HepG2 (cell line): ENCODE results near the gene CACNA1I. TPM values are rescaled to one million over a fixed set of nuclear protein-coding genes. Genes with fewer than 3 reads are reported as not detected.
A peak's percentile ranks its signal among the peaks of the same experiment; 100 is the strongest.

Source experiments
- AGO1 ChIP-seq: fragments of 200-400 bp; formaldehyde crosslinking; IDR thresholded peaks from 2 replicates; pipeline ENCODE4 v1.6.1; 2017; ENCODE audit warnings: mild to moderate bottlenecking, low read depth, low read length, moderate library complexity; ENCODE audit not compliant: poor library complexity, severe bottlenecking
- ARID4A ChIP-seq: sonication (generic); formaldehyde crosslinking; IDR thresholded peaks from 2 replicates; pipeline ENCODE4 v1.5.0; 2020; ENCODE audit warnings: mild to moderate bottlenecking, missing genetic modification reagents, borderline replicate concordance
- ATM ChIP-seq: fragments of 450-650 bp; IDR thresholded peaks from 2 replicates; pipeline ENCODE4 v1.7.1; 2017; ENCODE audit warnings: mild to moderate bottlenecking, borderline replicate concordance
- CHCHD3 ChIP-seq: sonication (generic); formaldehyde crosslinking; IDR thresholded peaks from 2 replicates; pipeline ENCODE4 v1.8.0; 2022; ENCODE audit warnings: mild to moderate bottlenecking, missing genetic modification reagents, moderate library complexity
- CSRNP2 ChIP-seq: sonication (generic); formaldehyde crosslinking; conservative IDR thresholded peaks from 2 replicates; pipeline ENCODE4 v1.8.0; 2022; ENCODE audit warnings: low read depth, missing genetic modification reagents
- HHEX ChIP-seq: IDR thresholded peaks from 2 replicates; pipeline ENCODE4 v1.6.1; 2016; ENCODE audit warnings: control low read depth
- KLF11 ChIP-seq: IDR thresholded peaks from 2 replicates; pipeline ENCODE4 v1.6.1; 2016; ENCODE audit warnings: missing compliant biosample characterization
- MAX ChIP-seq: IDR thresholded peaks from 2 replicates; pipeline ENCODE4 v1.6.1; 2012; ENCODE audit warnings: inconsistent platforms
- MBNL3 ChIP-seq: fragments of 250-450 bp; sonication (Bioruptor Pico); conservative IDR thresholded peaks from 2 replicates; pipeline ENCODE4 v1.8.0; 2022; ENCODE audit warnings: mild to moderate bottlenecking, inconsistent platforms
- MTERF4 ChIP-seq: sonication (generic); formaldehyde crosslinking; IDR thresholded peaks from 2 replicates; pipeline ENCODE4 v1.8.0; 2023; ENCODE audit warnings: mild to moderate bottlenecking, missing genetic modification reagents
- RARA ChIP-seq: IDR thresholded peaks from 2 replicates; pipeline ENCODE4 v1.6.1; 2016; ENCODE audit warnings: missing genetic modification reagents, missing compliant biosample characterization
- RFXANK ChIP-seq: IDR thresholded peaks from 2 replicates; pipeline ENCODE4 v1.6.1; 2016
- SMARCC2 ChIP-seq: fragments of 450-650 bp; IDR thresholded peaks from 2 replicates; pipeline ENCODE4 v1.6.1; 2017; ENCODE audit warnings: antibody characterized with exemption, mild to moderate bottlenecking
- SOX13 ChIP-seq, 3 experiments: fragments of 450-650 bp in 1 of 3; sonication (generic) in 1 of 3; formaldehyde crosslinking in 1 of 3; IDR thresholded peaks in 2 of 3; conservative IDR thresholded peaks in 1 of 3; 2 replicates each; pipeline versions ENCODE4 v1.5.0 to v1.6.1; 2016 to 2020; ENCODE audit warnings: antibody characterized with exemption in 1 of 3, mild to moderate bottlenecking in 1 of 3, missing compliant biosample characterization in 1 of 3, missing genetic modification reagents in 1 of 3, moderate library complexity in 1 of 3
- ZC3H13 ChIP-seq: sonication (generic); formaldehyde crosslinking; IDR thresholded peaks from 2 replicates; pipeline ENCODE4 v1.8.1; 2023; ENCODE audit warnings: mild to moderate bottlenecking, missing genetic modification reagents, moderate library complexity
- ZNF101 ChIP-seq: sonication (generic); formaldehyde crosslinking; IDR thresholded peaks from 2 replicates; pipeline ENCODE4 v1.4.0; 2020; ENCODE audit warnings: mild to moderate bottlenecking, low read depth, missing genetic modification reagents, borderline replicate concordance
- ZNF205 ChIP-seq: IDR thresholded peaks from 2 replicates; pipeline ENCODE4 v1.6.1; 2018; ENCODE audit warnings: missing biosample characterization, missing genetic modification reagents
- ZNF275 ChIP-seq: sonication (generic); formaldehyde crosslinking; IDR thresholded peaks from 2 replicates; pipeline ENCODE4 v1.8.0; 2022; ENCODE audit warnings: missing genetic modification reagents, mild to moderate bottlenecking, inconsistent platforms, borderline replicate concordance
- ZNF530 ChIP-seq: sonication (generic); formaldehyde crosslinking; IDR thresholded peaks from 2 replicates; pipeline ENCODE4 v1.5.0; 2020; ENCODE audit warnings: low read depth, mild to moderate bottlenecking, missing genetic modification reagents
- ZNF543 ChIP-seq: sonication (generic); formaldehyde crosslinking; IDR thresholded peaks from 2 replicates; pipeline ENCODE4 v1.4.0; 2020; ENCODE audit warnings: mild to moderate bottlenecking, missing genetic modification reagents
- ZNF792 ChIP-seq: IDR thresholded peaks from 2 replicates; pipeline ENCODE4 v1.6.1; 2016
- polyA plus RNA-seq, 8 experiments: library from polyadenylated mRNA; depleted of rRNA in 3 of 8; stranded (reverse) in 7 of 8; unstranded in 1 of 8; fragments of >200 nt; fragmentation: Illumina TruSeq in 4 of 8; extraction: Trizol in 4 of 8; gene quantifications; 2 replicates each; pipeline versions ENCODE4 v1.2.1 to v1.2.3, GENCODE V29; 2011 to 2016; ENCODE audit warnings: low read depth in 4 of 8, missing spikeins in 1 of 8, mixed read lengths in 1 of 8; ENCODE audit not compliant: insufficient read depth in 1 of 8
- total RNA-seq, 5 experiments: library from RNA; depleted of rRNA; stranded (reverse); fragments of >200 nt; fragmentation: Illumina TruSeq; extraction: Trizol; gene quantifications; 2 replicates each; pipeline ENCODE4 v1.2.3, GENCODE V29; 2016; ENCODE audit warnings: low read depth in 1 of 5

Gene CACNA1I
- total and polyA plus RNA-seq, 2 of the 13 experiments (the other 11 are each of a cell fraction or from before 2014, with no cell fraction given) = not detected

GRCh38 chr22:39522567-39523300 lies 47.8 kb upstream of the CACNA1I start (continued):
- TF ChIP-seq ARID4A (CRISPR knock-in tag) = no peak
- TF ChIP-seq SMARCC2 = no peak
- TF ChIP-seq ZNF792 (CRISPR knock-in tag) = no peak
- TF ChIP-seq MAX = 0 out of 2 replicates have a peak, but pooled peaks have one; percentile 30
- TF ChIP-seq CHCHD3 (CRISPR knock-in tag) = no peak
- TF ChIP-seq ZC3H13 (CRISPR knock-in tag) = 0 out of 2 replicates have a peak, but pooled peaks have one; percentile 94
- TF ChIP-seq MTERF4 (CRISPR knock-in tag) = no peak
- TF ChIP-seq CSRNP2 (CRISPR knock-in tag) = no peak
- TF ChIP-seq RFXANK (CRISPR knock-in tag) = no peak
- TF ChIP-seq MBNL3 (CRISPR knock-in tag) = no peak
- no peak for TF ChIP-seq RARA
- TF ChIP-seq ZNF530 (CRISPR knock-in tag) = no peak
- TF ChIP-seq HHEX = no peak
- TF ChIP-seq ZNF543 (CRISPR knock-in tag) = no peak
- no peak for TF ChIP-seq AGO1
- TF ChIP-seq ATM = no peak
- no peak for TF ChIP-seq ZNF275 (CRISPR knock-in tag)
- no peak for TF ChIP-seq ZNF101 (CRISPR knock-in tag)
- no peak for TF ChIP-seq SOX13 (IDR thresholded peaks at IDR 0.05)
- peak; percentile 3 to 86; a peak in 1 of 4 replicates for TF ChIP-seq SOX13 (CRISPR knock-in tag; conservative IDR thresholded peaks at IDR 0.05 in 1 of 2, IDR thresholded peaks at IDR 0.05 in 1 of 2)
- TF ChIP-seq KLF11 (CRISPR knock-in tag) = no peak
- TF ChIP-seq ZNF205 (CRISPR knock-in tag) = no peak
